Adrenal gland (tissue), 12 donors: ENCODE measurements around the gene TRIM42. TPM values are rescaled to one million over a fixed set of nuclear protein-coding genes. Genes with fewer than 3 reads are reported as not detected.

ENCODE experiments used
- DNase-seq, 7 donors: peaks; one replicate each; pipeline ENCODE4 v3.0.0-alpha.2; 2019 to 2020
- H3K27ac ChIP-seq, 5 donors: fragments of 200-600 bp; sonication (generic) in 4 of 5; 1 replicate in 3 of 5; 2 replicates in 2 of 5; pipeline versions ENCODE4 v1.5.1 to v1.8.0; 2016 to 2020; ENCODE audit warnings: mild to moderate bottlenecking in 1 of 5
- H3K27me3 ChIP-seq: fragments of 200-600 bp; 2 replicates; pipeline ENCODE4 v1.8.0; 2021
- H3K36me3 ChIP-seq, 2 donors: fragments of 200-600 bp; replicated peaks in 1 of 2; 1 replicate in 1 of 2; 2 replicates in 1 of 2; pipeline versions ENCODE4 v1.5.1 to v1.8.0; 2018 to 2022
- H3K4me1 ChIP-seq, 2 donors: fragments of 200-600 bp; replicated peaks in 1 of 2; 1 replicate in 1 of 2; 2 replicates in 1 of 2; pipeline versions ENCODE4 v1.5.1 to v1.8.0; 2018 to 2021
- H3K4me3 ChIP-seq, 4 donors: fragments of 200-600 bp; sonication (generic) in 3 of 4; one replicate each; pipeline ENCODE4 v1.5.1; 2016 to 2018
- H3K9me3 ChIP-seq, 3 donors: fragments of 200-600 bp; sonication (generic) in 1 of 3; replicated peaks in 1 of 3; 1 replicate in 2 of 3; 2 replicates in 1 of 3; pipeline versions ENCODE4 v1.5.1 to v1.8.0; 2016 to 2021
- CTCF ChIP-seq, 6 experiments: fragments of 450-650 bp in 4 of 6; fragments of 200-600 bp in 2 of 6; sonication (generic) in 1 of 6; IDR thresholded peaks; 1 replicate in 5 of 6; 2 replicates in 1 of 6; pipeline versions ENCODE4 v1.5.1 to v1.8.0; 2016 to 2021; ENCODE audit warnings: antibody characterized with exemption in 6 of 6, mild to moderate bottlenecking in 2 of 6, moderate library complexity in 1 of 6
- POLR2A ChIP-seq, 2 donors: fragments of 450-650 bp; IDR thresholded peaks; one replicate each; pipeline ENCODE4 v1.6.1; 2017; ENCODE audit warnings: antibody characterized with exemption in 2 of 2, mild to moderate bottlenecking in 2 of 2, moderate library complexity in 1 of 2
- WGBS, 4 donors: extraction: QIAGEN DNeasy Blood & Tissue Kit in 2 of 4; methylation state at CpG; one replicate each; pipeline versions ENCODE4 v1.1.5 to v1.1.7; 2013 to 2017; 5-methylcytosine and 5-hydroxymethylcytosine counted together
- intact Hi-C, 2 donors: fragments of 100-400 bp; cut with DNase I; formaldehyde crosslinking; loops; one replicate each; pipeline versions ENCODE4 v1.14.1 to v1.15.0; 2022 to 2023
- polyA plus RNA-seq, 3 donors: library from polyadenylated mRNA; stranded (reverse); fragments of 200-250 nt in 2 of 3; fragments of 350-450 nt in 1 of 3; fragmentation: Illumina TruSeq in 1 of 3; extraction: RNeasy Lipid Tissue Mini Kit (QIAGEN cat#74804) in 1 of 3; gene quantifications; one replicate each; pipeline ENCODE4 v1.2.3, GENCODE V29; 2013 to 2014
- total RNA-seq, 9 donors: library from RNA; depleted of rRNA in 4 of 9; stranded (reverse); fragments of >200 nt in 4 of 9; fragments of 120-200 nt in 1 of 9; fragmentation: NEBNext Ultra II Directional in 1 of 9; extraction: Animal tissue kit (Norgen Biotek cat#: 25700) in 1 of 9; gene quantifications; one replicate each; pipeline versions ENCODE4 v1.1.0 to v1.2.4, GENCODE V29; 2013 to 2023
- donor health status: healthy with polysubstance abuse.
- donor health status: Bipolar disorder and iron deficiency.
- donor health status: DM: yes; HTN: yes; CAD: no.
- donor health status: DM: no; HTN: no; CAD: no.
- donor health status: DM: no; HTN: no; CAD: no.
- donor health status: DM: yes; HTN: yes; CAD: no.

The TRIM42 gene
- total and polyA plus RNA-seq, 12 donors = not detected

GRCh38 chr3:140731440-140732119, 53.7 kb downstream of the TRIM42 start:
- TF ChIP-seq POLR2A (IDR thresholded peaks at IDR 0.05) = no peak
- TF ChIP-seq CTCF (IDR thresholded peaks at IDR 0.05) = no peak
- Histone ChIP-seq H3K4me3 (no peak overlapping the region), H3K27me3 (no peaks in the 10 kb centered on the region), H3K36me3 (no peaks in the 10 kb centered on the region), H3K9me3 (no peaks in the 10 kb centered on the region), H3K4me1 (no peaks in the 10 kb centered on the region), H3K27ac (no peak overlapping the region)
- 87 to 92% (median 89%) methylated on average over 6 of the region's 6 CpGs for WGBS, 4 donors
- DNase-seq = no peak
- intact Hi-C loops = loop anchor here in 1 of 2 donors (10.0 kb wide), 1 partner anchor 797 kb away; the partner anchor contains the start of gene CLSTN2

DNA sequence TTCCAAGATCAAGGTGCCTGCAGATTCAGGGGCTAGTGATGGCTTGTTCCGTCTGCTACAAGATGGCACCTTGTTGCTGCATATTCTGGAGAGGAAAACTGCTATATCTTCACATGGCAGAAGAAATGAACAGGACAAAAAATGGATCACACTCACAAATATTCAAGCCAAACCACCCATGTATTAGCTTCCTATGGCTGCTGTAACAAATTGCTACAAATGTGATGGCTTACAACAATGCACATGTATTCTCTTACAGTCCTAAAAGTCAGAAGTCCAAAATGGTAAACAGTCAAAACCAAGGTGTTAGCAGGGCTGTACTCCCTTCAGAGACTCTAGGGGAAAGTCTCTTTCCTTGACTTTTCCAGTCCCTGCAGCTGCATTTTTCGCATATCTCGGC, 55.8 kb downstream of the TRIM42 start:
- 74 to 89% (median 85%) methylated on average over 3 of the region's 3 CpGs for WGBS, 4 donors
- Histone ChIP-seq H3K36me3 (no peaks in the 10 kb centered on the region), H3K4me1 (no peaks in the 10 kb centered on the region), H3K27me3 (no peaks in the 10 kb centered on the region), H3K4me3 (no peak overlapping the region), H3K9me3 (no peaks in the 10 kb centered on the region), H3K27ac (no peak overlapping the region)
- no peak for DNase-seq
- intact Hi-C loops = loop anchor here in 1 of 2 donors (10.0 kb wide), 1 partner anchor 799 kb away; the partner anchor contains the start of gene CLSTN2
- TF ChIP-seq POLR2A (IDR thresholded peaks at IDR 0.05) (no peak), CTCF (IDR thresholded peaks at IDR 0.05) (no peak)

DNA sequence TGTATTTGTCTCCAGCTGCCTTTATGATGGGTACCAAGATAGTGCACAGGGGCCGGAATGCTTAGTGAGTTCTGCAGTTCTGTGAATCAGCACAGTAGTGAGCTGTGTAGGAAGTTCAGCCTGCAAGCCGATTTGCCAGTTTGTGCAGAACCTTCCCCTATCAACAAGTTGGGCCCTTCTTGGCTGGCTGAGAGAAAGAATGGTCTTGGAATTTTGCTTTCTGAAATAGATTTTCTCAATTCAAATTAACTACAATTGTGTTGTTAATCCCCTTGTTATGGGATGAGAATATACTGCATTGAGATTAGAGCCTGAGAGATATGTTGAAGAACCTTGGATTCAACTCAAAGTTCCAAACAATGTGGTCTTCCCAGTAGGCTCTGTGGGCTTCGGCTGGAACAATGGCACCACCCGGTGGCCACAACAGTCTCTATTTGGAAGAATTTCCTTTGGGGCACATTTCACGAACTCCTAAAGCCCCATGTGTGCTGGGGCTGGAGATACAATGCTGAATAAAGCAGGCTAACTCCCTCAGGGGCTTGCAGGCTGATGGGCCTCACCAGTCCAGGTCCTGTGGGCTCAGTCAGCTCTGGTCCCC, 59.1 kb downstream of the TRIM42 start:
- Histone ChIP-seq H3K9me3 (no peaks in the 10 kb centered on the region), H3K27me3 (no peaks in the 10 kb centered on the region), H3K4me1 (no peaks in the 10 kb centered on the region), H3K36me3 (no peaks in the 10 kb centered on the region), H3K4me3 (no peak overlapping the region), H3K27ac (no peak overlapping the region)
- intact Hi-C loops = loop anchor here in 1 of 2 donors (10.0 kb wide), 1 partner anchor 802 kb away; the partner anchor contains the start of gene CLSTN2
- 34 to 52% (median 43%) methylated on average over 5 of the region's 5 CpGs for WGBS, 4 donors
- TF ChIP-seq CTCF (IDR thresholded peaks at IDR 0.05) (peak; percentile 23 to 71 (median 55)), POLR2A (IDR thresholded peaks at IDR 0.05) (no peak)
- peak; percentile 36 to 81 (median 50) for DNase-seq

DNA sequence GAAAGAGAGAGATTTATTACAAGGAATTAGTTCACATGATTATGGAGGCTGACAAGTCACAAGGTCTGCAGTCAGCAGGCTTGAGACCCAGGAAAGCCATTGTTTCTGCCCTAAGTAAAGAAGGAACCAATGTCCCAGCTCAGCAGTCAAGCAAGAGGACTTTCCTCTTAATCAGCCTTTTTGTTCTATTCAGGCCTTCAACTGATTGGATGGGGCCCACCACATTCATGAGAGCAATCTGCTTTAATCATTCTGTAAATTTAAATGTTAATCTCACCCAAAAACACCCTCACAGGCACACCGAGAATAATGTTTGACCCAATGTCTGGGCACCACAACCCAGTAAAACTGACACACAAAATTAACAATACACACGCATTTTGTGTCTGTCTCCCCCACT, 64.3 kb downstream of the TRIM42 start:
- DNase-seq = no peak
- Histone ChIP-seq H3K9me3 (no peaks in the 10 kb centered on the region), H3K4me3 (no peak overlapping the region), H3K4me1 (no peaks in the 10 kb centered on the region), H3K27me3 (no peaks in the 10 kb centered on the region), H3K27ac (no peak overlapping the region), H3K36me3 (no peaks in the 10 kb centered on the region)
- intact Hi-C loops = no loop called here
- TF ChIP-seq CTCF (IDR thresholded peaks at IDR 0.05) (no peak), POLR2A (IDR thresholded peaks at IDR 0.05) (no peak)
- 69 to 82% (median 78%) methylated on average over 2 of the region's 2 CpGs for WGBS, 4 donors
